Ascending aorta (tissue), 2 donors: ENCODE data around the gene SLC35F6. TPM values are rescaled to one million over a fixed set of nuclear protein-coding genes. Genes with fewer than 3 reads are reported as not detected.
A peak's percentile ranks its signal among the peaks of the same experiment; 100 is the strongest.

ENCODE experiments used
- DNase-seq, 2 donors: peaks; one replicate each; pipeline ENCODE4 v3.0.0-alpha.2; 2019; ENCODE audit warnings: low spot score in 2 of 2
- H3K27ac ChIP-seq, 2 donors: fragments of 200-600 bp; sonication (generic); one replicate each; pipeline ENCODE4 v1.5.1; 2016 to 2017; ENCODE audit warnings: mild to moderate bottlenecking in 1 of 2
- H3K27me3 ChIP-seq: fragments of 200-600 bp; sonication (generic); one replicate; pipeline ENCODE4 v1.5.1; 2017
- H3K36me3 ChIP-seq, 2 donors: fragments of 200-600 bp; sonication (generic); one replicate each; pipeline ENCODE4 v1.5.1; 2016
- H3K4me1 ChIP-seq, 2 donors: fragments of 200-600 bp; sonication (generic); one replicate each; pipeline ENCODE4 v1.5.1; 2016 to 2017; ENCODE audit warnings: mild to moderate bottlenecking in 1 of 2
- H3K4me3 ChIP-seq, 2 donors: fragments of 200-600 bp; sonication (generic); one replicate each; pipeline ENCODE4 v1.5.1; 2016 to 2017; ENCODE audit warnings: mild to moderate bottlenecking in 1 of 2
- H3K9me3 ChIP-seq, 2 donors: fragments of 200-600 bp; sonication (generic); one replicate each; pipeline ENCODE4 v1.5.1; 2016
- CTCF ChIP-seq, 3 experiments: fragments of 200-600 bp in 2 of 3; fragments of 450-650 bp in 1 of 3; sonication (generic) in 2 of 3; IDR thresholded peaks; one replicate each; pipeline ENCODE4 v1.5.1; 2016 to 2019; ENCODE audit warnings: antibody characterized with exemption in 3 of 3, mild to moderate bottlenecking in 1 of 3, moderate library complexity in 1 of 3
- intact Hi-C: fragments of 100-400 bp; cut with DNase I; formaldehyde crosslinking; loops from one replicate; pipeline ENCODE4 v1.15.1; 2023
- total RNA-seq: library from RNA; depleted of rRNA; stranded (reverse); fragments of >200 nt; gene quantifications from one replicate; pipeline ENCODE4 v1.1.0, GENCODE V29; 2016

SLC35F6 gene, protein sequence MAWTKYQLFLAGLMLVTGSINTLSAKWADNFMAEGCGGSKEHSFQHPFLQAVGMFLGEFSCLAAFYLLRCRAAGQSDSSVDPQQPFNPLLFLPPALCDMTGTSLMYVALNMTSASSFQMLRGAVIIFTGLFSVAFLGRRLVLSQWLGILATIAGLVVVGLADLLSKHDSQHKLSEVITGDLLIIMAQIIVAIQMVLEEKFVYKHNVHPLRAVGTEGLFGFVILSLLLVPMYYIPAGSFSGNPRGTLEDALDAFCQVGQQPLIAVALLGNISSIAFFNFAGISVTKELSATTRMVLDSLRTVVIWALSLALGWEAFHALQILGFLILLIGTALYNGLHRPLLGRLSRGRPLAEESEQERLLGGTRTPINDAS
- total RNA-seq = 43.4 TPM

GRCh38 chr2:26764078-26764887 is at the start of gene SLC35F6:
Gene SLC35F6, plus strand, starts transcription at chr2:26764284. Its CDS starts 66 bp downstream, at chr2:26764350.
- Histone ChIP-seq H3K4me1 (peaks cover 7 to 31% of the 10 kb centered on the region in 2 donors), H3K27me3 (no peaks in the 10 kb centered on the region), H3K36me3 (no peaks in the 10 kb centered on the region), H3K4me3 (peak within 1 kb of the TSS; percentile 75 to 96), H3K27ac (peak within 1 kb of the TSS; percentile 86 to 97), H3K9me3 (no peaks in the 10 kb centered on the region)
- DNase-seq = peak in 1 of 2 donors; percentile 89
- no peak for TF ChIP-seq CTCF (IDR thresholded peaks at IDR 0.05)
- intact Hi-C loops = loop anchor here (1.0 to 10.0 kb wide), 4 partner anchors 21 to 889 kb away; partner anchors contain the start of genes ASXL2, ATRAID, CAD and EMILIN1

DNA sequence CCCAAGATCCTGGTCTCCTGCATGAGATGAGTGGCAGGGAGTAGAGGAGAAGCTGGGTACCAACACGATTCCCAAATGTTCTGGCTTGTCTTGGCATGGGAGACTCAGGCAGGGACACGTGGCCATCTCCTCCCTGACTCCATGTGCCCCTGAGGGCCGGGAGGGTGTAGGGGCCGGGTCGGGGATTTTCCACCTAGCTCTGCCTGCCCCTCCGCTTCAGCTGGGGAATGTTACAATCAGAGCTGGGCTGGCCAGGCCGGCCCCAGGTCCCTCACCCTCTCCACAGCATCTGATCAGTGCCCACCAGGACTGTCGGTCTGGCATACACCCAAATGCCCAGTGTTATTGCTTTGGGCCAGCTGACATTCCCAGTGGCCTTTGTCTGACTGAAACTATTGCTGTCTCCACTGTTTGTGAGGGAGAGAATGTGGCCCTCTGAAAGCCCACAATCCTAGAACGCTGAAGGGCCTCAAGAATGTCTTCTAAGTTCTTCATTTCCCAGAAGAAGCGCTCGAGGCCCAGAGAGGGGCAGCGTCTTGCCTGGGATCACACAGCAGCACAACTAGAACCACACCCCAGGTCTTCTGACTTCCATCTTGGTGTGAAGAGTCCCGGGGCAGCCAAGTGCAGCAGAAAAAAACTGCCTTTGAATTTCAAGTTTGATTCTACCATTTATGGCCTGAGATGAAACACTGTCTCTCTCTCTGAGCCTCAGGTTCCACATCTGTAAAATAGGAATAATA is 48.4 kb upstream of the SLC35F6 start:
- no peak overlapping the region for H3K27ac ChIP-seq
- intact Hi-C loops = no loop called here
- TF ChIP-seq CTCF (IDR thresholded peaks at IDR 0.05) = no peak
- no peak overlapping the region for H3K4me3 ChIP-seq
- no peak for DNase-seq
- peaks cover 10 to 19% of the 10 kb centered on the region in 2 donors for H3K4me1 ChIP-seq
- H3K9me3 ChIP-seq = no peaks in the 10 kb centered on the region
- no peaks in the 10 kb centered on the region for H3K27me3 ChIP-seq
- H3K36me3 ChIP-seq = no peaks in the 10 kb centered on the region

DNA sequence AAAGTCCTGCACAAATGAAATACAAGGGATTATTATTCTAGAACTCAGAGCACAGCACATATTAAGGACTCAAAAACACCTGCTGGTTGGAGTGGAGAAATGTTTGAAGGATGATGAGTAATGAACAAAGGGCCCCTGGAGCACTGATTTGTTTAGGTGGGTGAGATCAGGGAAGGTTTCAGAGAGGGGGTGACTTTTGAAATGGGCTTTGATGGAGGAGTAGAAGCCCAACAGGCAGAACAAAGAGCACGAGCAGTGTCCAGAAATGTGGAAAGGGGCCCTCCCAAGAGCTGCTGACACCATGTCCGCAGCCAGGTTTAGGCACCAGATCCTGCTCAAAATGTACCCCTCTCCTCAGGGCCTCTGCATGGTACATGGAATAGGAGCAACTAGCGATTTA is 47.7 kb upstream of the SLC35F6 start:
- no peak for TF ChIP-seq CTCF (IDR thresholded peaks at IDR 0.05)
- H3K9me3 ChIP-seq = no peaks in the 10 kb centered on the region
- H3K4me1 ChIP-seq = peaks cover 11 to 19% of the 10 kb centered on the region in 2 donors
- intact Hi-C loops = no loop called here
- no peaks in the 10 kb centered on the region for H3K27me3 ChIP-seq
- no peak overlapping the region for H3K4me3 ChIP-seq
- DNase-seq = no peak
- no peak overlapping the region for H3K27ac ChIP-seq
- no peaks in the 10 kb centered on the region for H3K36me3 ChIP-seq

DNA sequence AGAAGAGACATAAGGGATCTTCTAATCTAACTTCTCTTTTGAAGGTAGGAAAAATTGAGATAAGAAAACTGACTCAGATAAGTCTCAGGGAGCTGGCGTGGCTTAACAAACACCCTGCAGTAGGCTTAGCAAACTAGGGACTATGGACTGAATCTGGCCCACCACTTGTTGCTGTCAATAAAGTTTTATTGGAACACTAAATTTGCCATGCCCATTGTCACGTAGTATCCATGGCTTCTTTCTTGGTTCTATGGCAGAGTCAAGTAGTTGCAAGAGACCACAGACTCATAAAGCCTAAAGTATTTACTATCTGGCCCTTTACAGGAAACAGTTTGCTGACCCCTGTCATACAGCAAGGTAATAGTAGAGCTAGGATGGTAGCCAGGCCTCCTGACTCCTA is 47.3 kb upstream of the SLC35F6 start:
- H3K27me3 ChIP-seq = no peaks in the 10 kb centered on the region
- peaks cover 15 to 22% of the 10 kb centered on the region in 2 donors for H3K4me1 ChIP-seq
- no peak overlapping the region for H3K27ac ChIP-seq
- no peak for DNase-seq
- no peaks in the 10 kb centered on the region for H3K36me3 ChIP-seq
- no peak for TF ChIP-seq CTCF (IDR thresholded peaks at IDR 0.05)
- H3K9me3 ChIP-seq = no peaks in the 10 kb centered on the region
- H3K4me3 ChIP-seq = no peak overlapping the region
- intact Hi-C loops = no loop called here

DNA sequence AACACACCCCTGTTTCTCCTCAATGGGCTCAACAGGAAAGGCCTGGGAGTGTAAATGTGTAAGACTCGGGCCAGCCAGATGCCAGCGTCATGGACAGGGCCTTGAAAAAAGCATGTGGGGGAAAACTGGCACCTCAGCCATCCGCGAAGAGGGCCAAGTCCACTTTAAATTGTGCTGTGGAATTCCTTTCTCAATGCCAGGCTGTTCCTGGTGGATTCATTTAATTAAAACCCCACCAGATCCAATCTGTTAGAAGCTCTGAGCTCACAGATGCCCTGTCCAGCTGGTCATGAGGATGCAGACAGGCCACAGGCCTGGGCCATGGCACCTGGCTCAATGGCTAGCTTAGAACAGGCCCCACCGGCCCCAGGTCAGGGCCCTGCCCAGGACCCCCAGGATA is 46.7 kb upstream of the SLC35F6 start:
- no peak overlapping the region for H3K4me3 ChIP-seq
- no peak for TF ChIP-seq CTCF (IDR thresholded peaks at IDR 0.05)
- H3K27ac ChIP-seq = no peak overlapping the region
- no peak for DNase-seq
- intact Hi-C loops = no loop called here
- no peaks in the 10 kb centered on the region for H3K27me3 ChIP-seq
- peaks cover 15 to 23% of the 10 kb centered on the region in 2 donors for H3K4me1 ChIP-seq
- no peaks in the 10 kb centered on the region for H3K9me3 ChIP-seq
- no peaks in the 10 kb centered on the region for H3K36me3 ChIP-seq
